Kasumi-1 (cell line): ENCODE measurements around the gene CUBN.

Experiments
- DNase-seq, 2 experiments: peaks; one replicate each; lab custom pipeline; 2025; lab: John Stamatoyannopoulos, UW

Gene CUBN

DNA sequence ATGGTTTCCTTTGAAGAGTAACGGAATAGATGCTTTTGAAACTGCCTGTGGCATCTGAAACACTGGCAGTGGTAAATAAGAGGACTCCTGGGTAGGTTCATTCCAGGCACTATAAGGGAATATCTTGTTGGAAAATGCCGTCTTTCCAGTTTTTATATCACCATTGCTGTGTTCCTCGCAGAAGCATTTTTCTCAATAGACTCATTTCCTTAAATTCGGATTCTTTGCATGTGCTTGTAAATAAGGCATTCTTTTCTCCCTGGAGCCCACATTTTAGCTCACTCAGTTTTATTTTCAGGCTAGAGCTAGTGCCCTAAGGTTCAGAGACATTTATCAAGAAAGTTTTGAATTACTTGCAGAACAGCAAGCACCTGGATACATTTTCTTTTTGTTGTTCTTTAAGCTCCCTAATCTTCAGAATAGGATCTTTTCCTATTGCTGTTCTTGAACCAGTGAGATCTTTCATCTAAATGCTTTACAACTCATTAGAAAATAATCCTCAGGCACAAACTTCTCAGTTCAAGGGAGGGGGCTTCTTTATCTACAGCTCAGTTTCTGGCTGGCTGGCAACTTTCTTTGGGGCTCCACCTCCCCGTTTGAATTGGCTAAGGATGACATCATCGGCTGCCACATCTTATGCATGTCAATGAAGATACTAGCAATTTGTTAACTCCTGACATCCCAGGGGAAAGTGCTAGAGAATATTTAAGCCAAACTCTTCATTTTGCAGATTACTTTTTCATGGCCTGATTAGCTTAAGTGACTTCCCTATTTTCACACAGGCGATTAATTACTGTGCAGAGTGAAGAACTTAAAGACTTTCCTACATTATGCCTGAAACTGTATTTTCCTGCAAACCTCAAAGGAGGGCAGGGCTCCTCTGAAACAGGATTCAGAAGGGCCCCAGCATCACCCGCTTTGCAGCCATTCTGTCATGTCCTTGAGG is 178.7 kb downstream of the CUBN start:
- DNase-seq: peak in 1 of 2 experiments; percentile 30

GRCh38 chr10:16949816-16950215 is 179.8 kb downstream of the CUBN start:
- DNase-seq: no peak

- DNase-seq: no peak
These were observed 181.2 kb downstream of the CUBN start for GRCh38 chr10:16948361-16948760.

GRCh38 chr10:16947069-16947468 is 182.5 kb downstream of the CUBN start:
- DNase-seq: no peak

- no peak for DNase-seq
These were observed 184.0 kb downstream of the CUBN start for GRCh38 chr10:16945593-16945992.

GRCh38 chr10:16944986-16945385 is 184.6 kb downstream of the CUBN start:
- DNase-seq: no peak

GRCh38 chr10:16944402-16944801 is 185.2 kb downstream of the CUBN start:
- no peak for DNase-seq

GRCh38 chr10:16943295-16944285 is 186.0 kb downstream of the CUBN start:
- DNase-seq: no peak

DNA sequence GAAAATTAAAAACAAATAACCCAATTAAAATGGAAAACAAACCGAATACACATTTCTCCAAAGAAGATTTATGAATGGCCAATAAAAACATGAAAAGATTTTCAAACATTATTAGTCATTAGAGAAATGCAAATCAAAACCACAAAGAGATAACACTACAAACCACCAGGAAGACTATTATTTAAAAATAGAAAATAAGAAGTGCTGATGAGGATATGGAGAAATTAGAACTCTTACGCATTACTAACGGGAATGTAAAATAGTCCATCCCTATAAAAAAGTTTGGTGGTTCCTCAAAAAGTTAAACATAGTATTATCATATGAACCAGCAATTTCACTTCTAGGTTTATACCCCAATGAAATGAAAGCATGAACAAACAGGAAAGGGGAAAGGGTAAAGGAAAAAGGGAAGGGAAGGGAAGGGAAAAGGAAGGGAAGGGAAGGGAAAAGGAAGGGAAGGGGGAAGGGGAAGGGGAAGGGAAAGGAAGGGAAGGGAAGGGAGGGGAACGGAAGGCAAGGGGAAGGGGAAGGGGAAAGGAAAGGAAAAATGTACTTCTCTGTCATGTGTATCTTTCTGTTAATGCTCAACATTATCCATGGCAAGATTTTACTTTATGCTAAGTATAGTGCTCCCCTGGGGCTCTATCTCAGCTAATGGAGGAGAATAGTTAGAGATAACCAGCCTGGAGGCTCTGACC is 187.1 kb downstream of the CUBN start:
- no peak for DNase-seq

DNA sequence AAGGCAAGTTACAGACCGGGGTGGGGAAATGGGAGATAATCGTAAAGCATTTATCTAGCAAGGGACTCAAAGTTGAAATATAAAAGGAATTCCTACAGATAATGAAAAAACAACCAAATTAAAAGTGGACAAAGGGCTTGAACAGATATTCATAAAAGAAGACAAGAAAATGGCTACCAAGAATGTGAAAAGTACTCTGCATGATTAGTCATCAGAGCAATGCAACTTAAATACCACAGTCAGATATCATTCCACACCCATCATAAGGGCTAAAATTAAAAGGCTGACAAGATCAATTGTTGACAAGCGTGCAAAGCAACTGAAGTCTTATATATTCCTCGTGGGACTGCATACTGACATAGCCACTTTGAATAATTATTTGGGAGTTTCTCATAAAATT is 187.7 kb downstream of the CUBN start:
- DNase-seq: no peak

DNA sequence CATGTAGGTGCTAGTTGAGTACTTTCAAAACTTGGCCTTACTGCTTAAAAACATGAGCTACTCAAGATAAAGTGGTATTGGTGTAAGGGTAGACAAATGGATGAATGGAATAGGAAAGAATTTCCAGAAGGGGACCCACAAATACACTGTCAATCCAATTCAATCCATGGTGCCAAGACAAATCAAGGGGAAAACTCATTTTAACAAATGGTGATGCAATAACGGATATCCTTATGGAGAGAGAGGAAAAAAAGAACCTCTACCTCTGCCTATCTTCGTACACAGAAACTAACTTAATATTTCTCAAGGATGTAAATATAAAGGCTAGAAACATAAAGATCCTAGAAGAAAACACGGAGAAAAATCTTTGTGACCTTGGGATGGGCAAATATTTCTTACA is 188.5 kb downstream of the CUBN start:
- no peak for DNase-seq

GRCh38 chr10:16938952-16939351 is 190.7 kb downstream of the CUBN start:
- DNase-seq: no peak

- no peak for DNase-seq
These were observed 195.2 kb downstream of the CUBN start for GRCh38 chr10:16934461-16934860.

DNA sequence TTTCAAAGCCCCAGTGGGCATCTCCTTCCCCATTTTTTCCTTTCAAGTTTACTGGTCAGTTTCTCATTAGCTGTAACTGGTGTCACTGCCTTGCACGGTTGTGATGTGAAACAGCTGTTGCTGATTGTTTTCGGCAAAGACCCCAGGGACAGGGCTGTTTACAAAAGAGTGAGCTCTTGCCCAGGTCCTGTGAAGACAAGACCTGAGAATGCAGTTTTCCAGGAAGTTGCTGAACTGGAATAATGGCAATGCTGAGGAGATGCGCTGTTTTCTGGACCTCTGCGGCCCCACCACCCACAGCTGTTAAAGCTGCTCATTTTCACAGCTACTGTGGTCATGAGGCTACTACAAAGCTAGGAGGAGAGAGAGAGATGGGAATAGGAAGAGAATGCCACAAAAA is 195.8 kb downstream of the CUBN start:
- no peak for DNase-seq

GRCh38 chr10:16931930-16932329 is 197.7 kb downstream of the CUBN start:
- DNase-seq: no peak

- DNase-seq: no peak
These were observed 199.1 kb downstream of the CUBN start for GRCh38 chr10:16930540-16930939.

GRCh38 chr10:16929069-16929468 is 200.5 kb downstream of the CUBN start:
- DNase-seq: no peak

- DNase-seq: no peak
These were observed 202.1 kb downstream of the CUBN start for GRCh38 chr10:16927546-16927945.

DNA sequence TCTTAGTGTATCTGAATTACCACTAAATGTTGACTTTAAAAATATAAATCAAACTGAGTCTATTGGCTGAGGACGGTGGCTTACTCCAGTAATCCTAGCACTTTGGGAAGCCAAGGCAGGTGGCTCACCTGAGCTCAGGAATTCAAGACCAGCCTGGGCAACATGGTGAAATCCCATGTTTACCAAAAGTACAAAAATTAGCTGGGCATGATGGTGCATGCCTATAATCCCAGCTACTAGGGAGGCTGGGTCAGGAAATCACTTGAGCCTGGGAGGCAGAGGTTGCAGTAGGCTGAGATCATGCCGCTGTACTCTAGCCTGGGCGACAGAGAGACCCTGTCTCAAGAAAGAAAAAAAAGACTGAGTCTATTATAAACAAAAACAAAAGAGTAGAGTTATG is 205.9 kb downstream of the CUBN start:
- no peak for DNase-seq

DNA sequence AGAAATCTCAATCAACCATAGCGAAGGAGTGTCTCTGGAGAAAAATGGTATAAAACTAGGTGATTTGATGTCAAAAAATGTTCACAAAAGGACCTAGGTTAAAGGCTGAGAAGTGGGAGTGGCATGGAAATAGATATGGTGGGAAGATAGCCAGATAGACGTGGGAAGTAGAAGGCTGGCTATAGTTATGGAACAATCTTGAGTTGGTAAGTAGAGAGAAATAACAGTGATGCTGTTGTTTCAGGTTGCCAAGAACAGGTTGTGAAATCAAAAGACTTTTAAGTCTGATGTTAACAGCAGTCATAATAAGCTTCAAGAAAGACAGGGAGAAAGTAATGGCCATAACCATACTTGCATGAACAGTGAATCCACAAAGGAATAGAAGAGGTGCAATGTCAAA is 206.3 kb downstream of the CUBN start:
- DNase-seq: no peak

DNA sequence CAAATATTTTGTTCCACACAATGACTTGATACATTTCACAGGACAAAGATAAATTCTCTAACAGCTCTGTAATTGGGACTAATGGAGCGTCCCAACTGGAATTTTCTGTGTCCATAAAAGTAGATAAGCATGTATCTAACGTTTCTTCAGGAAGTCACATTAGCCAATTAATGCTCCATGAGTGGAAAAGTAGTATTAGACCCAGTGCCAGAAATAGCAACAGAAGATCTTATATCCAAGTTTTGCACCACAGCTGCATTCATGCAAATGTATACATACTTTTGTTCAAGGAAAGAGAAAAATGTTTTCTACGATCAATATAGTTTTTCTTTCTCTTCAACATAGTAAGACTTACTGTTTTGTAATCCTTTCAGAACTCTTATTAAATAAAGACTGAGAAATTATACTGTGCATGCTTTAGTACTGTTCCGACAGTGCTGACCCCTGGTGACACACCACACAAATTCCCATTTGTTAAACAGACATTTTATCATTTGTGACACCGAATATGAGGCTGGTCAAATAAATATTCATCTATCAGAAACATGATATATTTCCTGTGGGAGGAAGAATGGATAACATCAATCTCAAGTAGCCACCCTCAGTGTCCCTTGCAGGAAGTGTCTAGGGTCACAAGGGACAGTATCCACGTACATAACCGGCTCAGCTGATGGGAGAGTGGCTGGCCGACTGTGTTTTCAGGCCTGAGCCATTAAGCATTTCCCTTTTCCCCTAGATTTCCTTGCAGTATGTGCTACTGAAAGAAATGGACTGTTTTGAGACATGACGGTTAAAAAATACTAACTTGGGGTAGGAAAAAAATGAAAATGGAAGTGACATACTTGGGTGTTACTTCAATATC is 210.3 kb downstream of the CUBN start:
- DNase-seq: no peak
